ENCODE results near the gene SMARCA4.

Gene SMARCA4

DNA sequence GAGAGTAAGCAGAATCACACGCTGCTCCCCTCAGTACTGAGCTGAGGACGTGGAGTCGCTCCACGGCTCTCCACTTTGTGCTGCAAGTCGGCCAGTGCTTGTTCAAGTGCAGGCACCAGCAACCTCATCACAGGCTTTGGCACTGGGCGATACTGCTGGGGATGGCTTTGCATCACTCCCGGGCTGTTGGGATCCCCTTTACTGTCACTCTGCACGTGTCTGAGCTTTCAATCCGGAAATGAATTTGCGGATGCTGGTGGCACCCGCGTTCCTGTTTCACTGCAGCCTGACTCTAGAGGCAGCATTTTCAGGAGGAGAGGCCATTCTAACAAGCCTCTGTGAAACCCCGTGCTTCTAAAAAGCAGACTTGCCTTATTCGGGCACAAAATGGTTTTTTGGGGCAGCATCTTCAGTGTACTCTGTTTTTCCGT, 19.1 kb downstream of the SMARCA4 start:
- Histone ChIP-seq H3K27ac (ENCODE audit: extremely low read depth, low read depth, low read length) (no peak overlapping the region), H3K9me3 (ENCODE audit: control insufficient read depth, insufficient read depth, low read depth, low read length) (no peaks in the 10 kb centered on the region), H3K36me3 (ENCODE audit: control insufficient read depth in 2 of 2, insufficient read depth in 1 of 2, low read length in 2 of 2) (peaks cover 1 to 17% of the 10 kb centered on the region in 2 experiments; a peak in 2 of 3 replicates), H3K4me1 (ENCODE audit: control insufficient read depth, insufficient read depth, low read length) (peaks cover 15% of the 10 kb centered on the region), H3K4me3 (ENCODE audit: low read depth, low read length) (no peak overlapping the region)
- ChIA-PET CTCF (interaction anchor here (2.5 kb wide), 1 partner anchor 38 kb away, joined by 10 read pairs; no protein-coding TSS in a partner anchor), POLR2A (interaction anchor here (0.6 kb wide), 1 partner anchor 580 kb away, joined by 3 read pairs; no protein-coding TSS in a partner anchor)
- TF ChIP-seq MZF1 (tag by site-specific recombination; IDR thresholded peaks at IDR 0.05; ENCODE audit: borderline replicate concordance) (peak; percentile 45; the same call in 1 of the 2 replicates), PRDM1 (tag by site-specific recombination; IDR thresholded peaks at IDR 0.05) (0 out of 2 replicates have a peak, but pooled peaks have one; percentile 5), ZNF248 (tag by site-specific recombination; IDR thresholded peaks at IDR 0.05) (no peak), ZFP37 (tag by site-specific recombination; IDR thresholded peaks at IDR 0.05) (no peak)

DNA sequence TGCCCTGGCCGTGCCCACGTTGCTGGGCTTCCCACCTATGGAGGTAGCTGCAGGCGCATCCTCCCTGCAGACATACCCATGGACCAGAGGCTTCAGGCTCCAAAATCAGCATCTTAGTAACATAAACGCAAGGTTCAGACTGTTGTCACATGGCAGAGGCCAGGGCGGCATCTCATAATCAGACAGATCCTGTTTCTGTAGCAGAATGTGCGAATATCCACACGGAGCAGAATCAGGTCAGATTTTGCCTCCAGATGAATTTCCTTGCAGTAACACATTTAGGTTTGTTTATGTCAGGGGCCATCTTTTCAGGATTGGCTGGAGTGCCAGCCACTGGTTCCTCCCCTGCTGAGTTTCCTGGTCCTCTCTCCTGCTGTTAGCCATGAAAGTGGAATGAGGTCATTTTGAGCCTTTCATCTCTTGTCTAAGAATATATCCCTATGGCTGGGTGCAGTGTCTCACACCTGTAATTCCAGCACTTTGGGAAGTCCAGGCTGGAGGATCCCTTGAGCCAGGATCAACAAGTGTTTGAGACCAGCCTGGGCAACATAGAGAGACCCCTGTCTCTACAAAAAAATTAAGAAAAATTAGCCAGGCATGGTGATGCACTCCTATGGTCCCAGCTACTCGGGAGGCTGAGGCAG, 20.5 kb downstream of the SMARCA4 start:
- H3K27ac ChIP-seq (ENCODE audit: extremely low read depth, low read depth, low read length) = no peak overlapping the region
- peaks cover 0 to 31% of the 10 kb centered on the region in 2 experiments; a peak in 1 of 3 replicates for H3K36me3 ChIP-seq (ENCODE audit: control insufficient read depth in 2 of 2, insufficient read depth in 1 of 2, low read length in 2 of 2)
- ChIA-PET POLR2A (no interaction called here), CTCF (interaction anchor here (0.6 to 2.5 kb wide), 3 partner anchors 13 to 39 kb away, joined by 3 to 10 read pairs (median 3); no protein-coding TSS in a partner anchor)
- no peaks in the 10 kb centered on the region for H3K9me3 ChIP-seq (ENCODE audit: control insufficient read depth, insufficient read depth, low read depth, low read length)
- peaks cover 15% of the 10 kb centered on the region for H3K4me1 ChIP-seq (ENCODE audit: control insufficient read depth, insufficient read depth, low read length)
- H3K4me3 ChIP-seq (ENCODE audit: low read depth, low read length) = no peak overlapping the region
- TF ChIP-seq ZNF23 (tag by site-specific recombination; IDR thresholded peaks at IDR 0.05; ENCODE audit: borderline replicate concordance) (no peak), HOXC10 (CRISPR knock-in tag; IDR thresholded peaks at IDR 0.05) (no peak), PRDM4 (tag by site-specific recombination; IDR thresholded peaks at IDR 0.05) (no peak), ZNF521 (tag by site-specific recombination; IDR thresholded peaks at IDR 0.05) (no peak), ZNF596 (tag by site-specific recombination; IDR thresholded peaks at IDR 0.05) (no peak), ZNF529 (tag by site-specific recombination; IDR thresholded peaks at IDR 0.05; ENCODE audit: insufficient replicate concordance) (no peak), ZNF274 (IDR thresholded peaks at IDR 0.05; ENCODE audit: low read length) (no peak), ZNF274 (tag by site-specific recombination; IDR thresholded peaks at IDR 0.05; ENCODE audit: borderline replicate concordance) (no peak), ZNF792 (tag by site-specific recombination; IDR thresholded peaks at IDR 0.05) (no peak), ZNF785 (tag by site-specific recombination; IDR thresholded peaks at IDR 0.05) (no peak), ZNF555 (tag by site-specific recombination; conservative IDR thresholded peaks at IDR 0.05) (no peak), BCL11A (tag by site-specific recombination; IDR thresholded peaks at IDR 0.05; ENCODE audit: low read depth) (no peak), SP7 (tag by site-specific recombination; IDR thresholded peaks at IDR 0.05) (0 out of 2 replicates have a peak, but pooled peaks have one; percentile 16), MZF1 (tag by site-specific recombination; IDR thresholded peaks at IDR 0.05; ENCODE audit: borderline replicate concordance) (no peak), ZNF121 (tag by site-specific recombination; IDR thresholded peaks at IDR 0.05) (peak; percentile 57; the same call in 1 of the 2 replicates), KLF1 (tag by site-specific recombination; IDR thresholded peaks at IDR 0.05) (no peak), TRIM28 (IDR thresholded peaks at IDR 0.05; ENCODE audit: borderline replicate concordance, low read length) (peak; percentile 66; the same call in 1 of the 2 replicates), ZBTB26 (tag by site-specific recombination; optimal IDR thresholded peaks at IDR 0.05) (no peak)
- TF ChIP-seq, protein P1, sequence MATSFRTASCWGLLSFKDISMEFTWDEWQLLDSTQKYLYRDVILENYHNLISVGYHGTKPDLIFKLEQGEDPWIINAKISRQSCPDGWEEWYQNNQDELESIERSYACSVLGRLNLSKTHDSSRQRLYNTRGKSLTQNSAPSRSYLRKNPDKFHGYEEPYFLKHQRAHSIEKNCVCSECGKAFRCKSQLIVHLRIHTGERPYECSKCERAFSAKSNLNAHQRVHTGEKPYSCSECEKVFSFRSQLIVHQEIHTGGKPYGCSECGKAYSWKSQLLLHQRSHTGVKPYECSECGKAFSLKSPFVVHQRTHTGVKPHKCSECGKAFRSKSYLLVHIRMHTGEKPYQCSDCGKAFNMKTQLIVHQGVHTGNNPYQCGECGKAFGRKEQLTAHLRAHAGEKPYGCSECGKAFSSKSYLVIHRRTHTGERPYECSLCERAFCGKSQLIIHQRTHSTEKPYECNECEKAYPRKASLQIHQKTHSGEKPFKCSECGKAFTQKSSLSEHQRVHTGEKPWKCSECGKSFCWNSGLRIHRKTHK (tag by site-specific recombination; IDR thresholded peaks at IDR 0.05) = no peak
- TF ChIP-seq, protein P2, sequence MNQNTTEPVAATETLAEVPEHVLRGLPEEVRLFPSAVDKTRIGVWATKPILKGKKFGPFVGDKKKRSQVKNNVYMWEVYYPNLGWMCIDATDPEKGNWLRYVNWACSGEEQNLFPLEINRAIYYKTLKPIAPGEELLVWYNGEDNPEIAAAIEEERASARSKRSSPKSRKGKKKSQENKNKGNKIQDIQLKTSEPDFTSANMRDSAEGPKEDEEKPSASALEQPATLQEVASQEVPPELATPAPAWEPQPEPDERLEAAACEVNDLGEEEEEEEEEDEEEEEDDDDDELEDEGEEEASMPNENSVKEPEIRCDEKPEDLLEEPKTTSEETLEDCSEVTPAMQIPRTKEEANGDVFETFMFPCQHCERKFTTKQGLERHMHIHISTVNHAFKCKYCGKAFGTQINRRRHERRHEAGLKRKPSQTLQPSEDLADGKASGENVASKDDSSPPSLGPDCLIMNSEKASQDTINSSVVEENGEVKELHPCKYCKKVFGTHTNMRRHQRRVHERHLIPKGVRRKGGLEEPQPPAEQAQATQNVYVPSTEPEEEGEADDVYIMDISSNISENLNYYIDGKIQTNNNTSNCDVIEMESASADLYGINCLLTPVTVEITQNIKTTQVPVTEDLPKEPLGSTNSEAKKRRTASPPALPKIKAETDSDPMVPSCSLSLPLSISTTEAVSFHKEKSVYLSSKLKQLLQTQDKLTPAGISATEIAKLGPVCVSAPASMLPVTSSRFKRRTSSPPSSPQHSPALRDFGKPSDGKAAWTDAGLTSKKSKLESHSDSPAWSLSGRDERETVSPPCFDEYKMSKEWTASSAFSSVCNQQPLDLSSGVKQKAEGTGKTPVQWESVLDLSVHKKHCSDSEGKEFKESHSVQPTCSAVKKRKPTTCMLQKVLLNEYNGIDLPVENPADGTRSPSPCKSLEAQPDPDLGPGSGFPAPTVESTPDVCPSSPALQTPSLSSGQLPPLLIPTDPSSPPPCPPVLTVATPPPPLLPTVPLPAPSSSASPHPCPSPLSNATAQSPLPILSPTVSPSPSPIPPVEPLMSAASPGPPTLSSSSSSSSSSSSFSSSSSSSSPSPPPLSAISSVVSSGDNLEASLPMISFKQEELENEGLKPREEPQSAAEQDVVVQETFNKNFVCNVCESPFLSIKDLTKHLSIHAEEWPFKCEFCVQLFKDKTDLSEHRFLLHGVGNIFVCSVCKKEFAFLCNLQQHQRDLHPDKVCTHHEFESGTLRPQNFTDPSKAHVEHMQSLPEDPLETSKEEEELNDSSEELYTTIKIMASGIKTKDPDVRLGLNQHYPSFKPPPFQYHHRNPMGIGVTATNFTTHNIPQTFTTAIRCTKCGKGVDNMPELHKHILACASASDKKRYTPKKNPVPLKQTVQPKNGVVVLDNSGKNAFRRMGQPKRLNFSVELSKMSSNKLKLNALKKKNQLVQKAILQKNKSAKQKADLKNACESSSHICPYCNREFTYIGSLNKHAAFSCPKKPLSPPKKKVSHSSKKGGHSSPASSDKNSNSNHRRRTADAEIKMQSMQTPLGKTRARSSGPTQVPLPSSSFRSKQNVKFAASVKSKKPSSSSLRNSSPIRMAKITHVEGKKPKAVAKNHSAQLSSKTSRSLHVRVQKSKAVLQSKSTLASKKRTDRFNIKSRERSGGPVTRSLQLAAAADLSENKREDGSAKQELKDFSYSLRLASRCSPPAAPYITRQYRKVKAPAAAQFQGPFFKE (tag by site-specific recombination; IDR thresholded peaks at IDR 0.05; ENCODE audit: borderline replicate concordance) = no peak

All from HEK293 (cell line).